Measurements from ENCODE around the gene ABHD4. TPM values are rescaled to one million over a fixed set of nuclear protein-coding genes. Genes with fewer than 3 reads are reported as not detected.
"Not testable (repeated sequence)": the region's sequence is repeated elsewhere in the genome, so short reads cannot be mapped to it uniquely, and the experiment has no call there.

The ABHD4 gene, protein sequence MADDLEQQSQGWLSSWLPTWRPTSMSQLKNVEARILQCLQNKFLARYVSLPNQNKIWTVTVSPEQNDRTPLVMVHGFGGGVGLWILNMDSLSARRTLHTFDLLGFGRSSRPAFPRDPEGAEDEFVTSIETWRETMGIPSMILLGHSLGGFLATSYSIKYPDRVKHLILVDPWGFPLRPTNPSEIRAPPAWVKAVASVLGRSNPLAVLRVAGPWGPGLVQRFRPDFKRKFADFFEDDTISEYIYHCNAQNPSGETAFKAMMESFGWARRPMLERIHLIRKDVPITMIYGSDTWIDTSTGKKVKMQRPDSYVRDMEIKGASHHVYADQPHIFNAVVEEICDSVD
- 19.9 TPM for polyA plus RNA-seq (ENCODE audit: insufficient read length)

DNA sequence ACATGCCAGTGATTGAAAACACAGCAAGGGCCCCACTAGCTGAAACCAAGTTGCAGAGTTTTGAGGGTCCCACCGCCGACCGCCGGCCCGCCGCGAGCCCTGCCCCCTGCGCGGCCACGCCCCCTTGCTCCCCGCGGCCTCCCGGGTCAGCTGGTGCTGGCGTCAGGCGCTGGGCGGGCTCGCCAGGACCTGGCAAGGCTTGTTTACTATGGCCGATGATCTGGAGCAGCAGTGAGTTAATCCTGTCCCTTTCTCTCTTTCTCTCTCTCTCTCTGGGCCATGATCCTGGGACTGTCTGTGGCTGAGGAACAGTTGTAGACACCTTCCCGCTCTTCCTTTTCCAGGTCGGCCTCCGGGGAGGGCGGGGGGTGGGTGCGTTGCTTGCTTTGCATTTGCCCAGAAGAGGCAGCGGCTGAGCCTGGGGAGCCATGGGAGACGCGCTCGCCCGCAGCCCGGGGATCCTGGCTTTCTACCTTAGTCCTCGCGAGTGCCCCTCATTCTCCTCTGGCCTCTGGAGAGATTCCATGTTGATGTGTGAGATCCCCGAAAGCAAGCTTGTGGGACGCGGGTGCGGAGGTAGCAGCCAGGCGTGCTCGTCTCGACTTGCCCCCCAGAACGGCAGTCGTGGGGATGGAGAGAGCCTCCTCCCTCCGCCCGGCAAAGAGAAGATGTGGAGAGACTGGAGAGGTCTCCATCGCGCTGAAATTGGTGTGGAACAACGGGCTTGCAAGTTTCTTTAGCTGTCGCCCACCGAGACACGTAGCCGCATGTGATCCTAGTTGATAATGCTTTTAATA is at the start of gene ABHD4:
Gene ABHD4 (plus strand): TSS at position 202 of the 797 bp plus-strand sequence. CDS start 7 bp downstream, at position 209.
- DNase-seq, result peak; percentile 88

DNA sequence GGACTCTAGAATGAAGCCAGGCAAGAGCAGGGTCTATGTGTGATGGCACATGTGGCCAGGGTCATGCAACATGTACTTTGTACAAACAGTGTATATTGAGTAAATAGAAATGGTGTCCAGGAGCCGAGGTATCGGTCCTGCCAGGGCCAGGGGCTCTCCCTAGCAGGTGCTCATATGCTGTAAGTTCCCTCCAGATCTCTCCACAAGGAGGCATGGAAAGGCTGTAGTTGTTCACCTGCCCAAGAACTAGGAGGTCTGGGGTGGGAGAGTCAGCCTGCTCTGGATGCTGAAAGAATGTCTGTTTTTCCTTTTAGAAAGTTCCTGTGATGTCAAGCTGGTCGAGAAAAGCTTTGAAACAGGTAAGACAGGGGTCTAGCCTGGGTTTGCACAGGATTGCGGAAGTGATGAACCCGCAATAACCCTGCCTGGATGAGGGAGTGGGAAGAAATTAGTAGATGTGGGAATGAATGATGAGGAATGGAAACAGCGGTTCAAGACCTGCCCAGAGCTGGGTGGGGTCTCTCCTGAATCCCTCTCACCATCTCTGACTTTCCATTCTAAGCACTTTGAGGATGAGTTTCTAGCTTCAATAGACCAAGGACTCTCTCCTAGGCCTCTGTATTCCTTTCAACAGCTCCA is 48.7 kb upstream of the ABHD4 start:
- DNase-seq, result no peak

DNA sequence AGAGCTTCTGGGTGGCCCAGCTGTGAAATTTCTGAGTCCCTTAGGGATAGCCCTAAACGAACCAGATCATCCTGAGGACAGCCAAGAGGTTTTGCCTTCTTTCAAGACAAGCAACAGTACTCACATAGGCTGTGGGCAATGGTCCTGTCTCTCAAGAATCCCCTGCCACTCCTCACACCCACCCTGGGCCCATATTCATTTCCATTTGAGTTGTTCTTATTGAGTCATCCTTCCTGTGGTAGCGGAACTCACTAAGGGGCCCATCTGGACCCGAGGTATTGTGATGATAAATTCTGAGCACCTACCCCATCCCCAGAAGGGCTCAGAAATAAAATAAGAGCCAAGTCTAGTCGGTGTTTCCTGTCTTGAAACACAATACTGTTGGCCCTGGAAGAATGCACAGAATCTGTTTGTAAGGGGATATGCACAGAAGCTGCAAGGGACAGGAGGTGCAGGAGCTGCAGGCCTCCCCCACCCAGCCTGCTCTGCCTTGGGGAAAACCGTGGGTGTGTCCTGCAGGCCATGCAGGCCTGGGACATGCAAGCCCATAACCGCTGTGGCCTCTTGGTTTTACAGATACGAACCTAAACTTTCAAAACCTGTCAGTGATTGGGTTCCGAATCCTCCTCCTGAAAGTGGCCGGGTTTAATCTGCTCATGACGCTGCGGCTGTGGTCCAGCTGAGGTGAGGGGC is 48.0 kb upstream of the ABHD4 start:
- no peak for DNase-seq

DNA sequence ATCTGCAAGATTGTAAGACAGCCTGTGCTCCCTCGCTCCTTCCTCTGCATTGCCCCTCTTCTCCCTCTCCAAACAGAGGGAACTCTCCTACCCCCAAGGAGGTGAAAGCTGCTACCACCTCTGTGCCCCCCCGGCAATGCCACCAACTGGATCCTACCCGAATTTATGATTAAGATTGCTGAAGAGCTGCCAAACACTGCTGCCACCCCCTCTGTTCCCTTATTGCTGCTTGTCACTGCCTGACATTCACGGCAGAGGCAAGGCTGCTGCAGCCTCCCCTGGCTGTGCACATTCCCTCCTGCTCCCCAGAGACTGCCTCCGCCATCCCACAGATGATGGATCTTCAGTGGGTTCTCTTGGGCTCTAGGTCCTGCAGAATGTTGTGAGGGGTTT is 46.5 kb upstream of the ABHD4 start:
- DNase-seq, result no peak

DNA sequence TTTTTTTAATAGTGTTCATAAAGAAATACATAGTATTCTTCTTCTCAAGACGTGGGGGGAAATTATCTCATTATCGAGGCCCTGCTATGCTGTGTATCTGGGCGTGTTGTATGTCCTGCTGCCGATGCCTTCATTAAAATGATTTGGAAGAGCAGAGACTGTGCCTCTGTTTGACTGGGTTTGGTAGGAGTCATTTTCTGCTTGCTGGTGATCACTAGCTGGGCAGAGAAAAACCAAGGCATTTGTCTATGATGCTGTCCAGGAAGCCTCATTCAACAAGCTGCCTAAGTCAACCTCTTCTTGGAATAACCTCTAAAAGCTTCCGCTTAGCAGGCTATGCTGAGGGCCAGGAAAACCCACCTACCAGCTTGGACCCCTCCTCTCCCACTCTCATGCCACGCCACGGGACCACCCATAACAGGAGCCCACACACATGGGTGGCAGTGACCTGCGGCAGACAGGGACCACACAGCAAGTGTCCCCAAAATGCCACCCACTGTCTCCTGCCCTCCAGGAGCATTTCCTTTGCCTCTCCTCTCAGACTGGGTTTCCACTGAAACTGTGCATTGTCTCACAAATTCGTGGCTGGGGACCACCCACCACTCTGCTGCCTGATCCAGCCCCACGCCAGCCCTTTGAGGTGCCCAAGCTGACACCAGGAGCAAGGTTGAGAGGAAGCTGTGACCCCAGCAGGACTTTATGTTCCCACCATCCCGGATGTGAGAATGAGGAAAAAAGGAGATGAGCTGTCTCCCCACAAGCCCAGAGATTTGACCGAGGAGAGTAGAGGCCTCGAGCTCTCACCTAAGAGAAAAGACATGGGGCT is 45.9 kb upstream of the ABHD4 start:
- DNase-seq, result no peak

DNA sequence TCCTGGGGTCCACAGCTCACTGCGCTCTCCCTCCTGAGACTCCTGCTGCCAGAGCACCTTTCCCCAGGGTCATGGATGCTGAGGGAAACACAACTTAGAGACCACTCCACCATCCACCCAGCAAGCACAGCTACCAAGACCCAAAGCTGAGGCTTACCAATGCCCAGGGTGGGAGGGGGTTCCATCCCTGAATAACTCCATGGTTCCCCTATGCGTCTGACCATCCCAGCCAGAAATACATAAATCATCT is 45.3 kb upstream of the ABHD4 start:
- no peak for DNase-seq

DNA sequence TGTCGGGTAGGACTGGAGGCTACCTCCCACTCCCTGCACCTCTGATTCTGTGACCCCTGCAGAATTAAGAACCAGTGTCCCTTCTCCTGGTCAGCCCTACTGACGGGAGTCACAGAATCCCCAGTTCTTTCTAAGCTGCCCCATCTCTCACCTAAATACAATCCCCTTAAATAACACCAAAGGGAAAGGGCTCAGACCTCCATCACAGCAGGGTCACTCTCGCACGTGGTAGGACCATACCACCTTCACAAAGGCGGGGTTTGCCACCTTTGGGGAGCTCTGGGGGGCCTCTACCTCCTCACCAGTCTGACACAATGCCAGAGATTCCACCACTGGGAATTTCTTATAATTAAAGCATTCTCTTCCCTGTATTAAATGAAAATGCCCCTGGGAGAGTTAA is 44.7 kb upstream of the ABHD4 start:
- no peak for DNase-seq

DNA sequence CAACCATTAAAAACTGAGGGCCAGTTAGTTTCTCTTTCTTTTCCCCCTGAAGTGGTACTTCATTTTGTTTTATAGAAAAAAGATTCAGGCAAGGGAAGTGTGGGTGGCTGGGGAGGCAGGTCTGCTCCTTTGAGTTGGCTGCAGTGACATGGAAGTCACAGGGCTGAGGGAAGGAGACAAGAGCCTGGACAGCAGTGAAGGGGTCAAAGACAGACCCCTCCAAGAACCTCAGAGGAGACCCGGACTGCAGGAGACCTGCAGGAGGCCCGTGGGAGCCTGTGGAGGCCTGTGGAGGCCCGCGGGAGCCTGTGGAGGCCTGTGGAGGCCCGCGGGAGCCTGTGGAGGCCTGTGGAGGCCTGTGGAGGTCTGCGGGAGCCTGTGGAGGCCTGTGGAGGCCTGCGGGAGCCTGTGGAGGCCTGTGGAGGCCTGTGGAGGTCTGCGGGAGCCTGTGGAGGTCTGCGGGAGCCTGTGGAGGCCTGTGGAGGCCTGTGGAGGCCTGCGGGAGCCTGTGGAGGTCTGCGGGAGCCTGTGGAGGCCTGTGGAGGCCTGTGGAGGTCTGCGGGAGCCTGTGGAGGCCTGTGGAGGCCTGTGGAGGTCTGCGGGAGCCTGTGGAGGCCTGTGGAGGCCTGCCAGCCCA is 44.1 kb upstream of the ABHD4 start:
- DNase-seq, result not testable (repeated sequence)

DNA sequence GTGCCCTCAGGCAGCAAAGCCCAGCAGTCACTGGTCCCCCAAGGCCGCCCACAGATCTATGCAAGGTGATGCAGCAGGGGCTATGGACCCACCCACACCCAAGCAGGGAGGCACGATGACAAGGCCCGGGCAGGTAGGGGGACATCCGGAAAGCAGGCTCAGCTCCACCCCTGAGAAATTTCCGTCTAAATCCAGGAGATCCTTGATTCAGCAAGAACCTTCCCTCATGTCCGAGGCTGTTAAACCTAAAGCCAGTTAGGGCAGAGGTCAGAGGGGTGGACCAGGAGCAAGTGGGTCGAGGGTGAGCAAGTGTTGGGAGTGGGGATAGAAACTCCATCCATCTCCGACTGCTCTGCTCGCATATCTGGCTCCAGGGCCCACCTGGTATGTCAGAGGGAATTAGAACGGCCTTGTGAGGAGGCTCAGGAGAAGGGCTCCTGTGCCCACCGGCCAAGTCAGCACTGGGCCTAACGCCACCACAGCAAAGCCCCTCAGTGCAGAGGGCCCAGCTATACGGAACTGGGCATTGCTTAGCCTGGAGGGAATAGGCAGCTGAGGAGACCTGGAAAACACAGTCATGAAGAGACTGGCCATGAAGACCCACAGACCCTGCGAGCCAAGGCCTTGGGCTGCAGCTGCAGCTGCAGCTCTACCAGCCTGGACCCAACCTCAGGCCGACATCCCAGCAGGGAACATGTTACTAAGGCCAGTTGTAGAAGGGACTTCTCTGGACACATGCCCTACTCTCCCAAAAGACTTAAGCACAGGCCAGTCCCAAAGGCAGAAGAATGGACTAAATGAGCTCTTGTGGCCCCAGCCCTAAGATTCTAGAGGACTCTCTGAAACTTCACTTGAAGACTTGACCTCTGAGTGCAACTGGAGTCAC is 43.4 kb upstream of the ABHD4 start:
- no peak for DNase-seq

DNA sequence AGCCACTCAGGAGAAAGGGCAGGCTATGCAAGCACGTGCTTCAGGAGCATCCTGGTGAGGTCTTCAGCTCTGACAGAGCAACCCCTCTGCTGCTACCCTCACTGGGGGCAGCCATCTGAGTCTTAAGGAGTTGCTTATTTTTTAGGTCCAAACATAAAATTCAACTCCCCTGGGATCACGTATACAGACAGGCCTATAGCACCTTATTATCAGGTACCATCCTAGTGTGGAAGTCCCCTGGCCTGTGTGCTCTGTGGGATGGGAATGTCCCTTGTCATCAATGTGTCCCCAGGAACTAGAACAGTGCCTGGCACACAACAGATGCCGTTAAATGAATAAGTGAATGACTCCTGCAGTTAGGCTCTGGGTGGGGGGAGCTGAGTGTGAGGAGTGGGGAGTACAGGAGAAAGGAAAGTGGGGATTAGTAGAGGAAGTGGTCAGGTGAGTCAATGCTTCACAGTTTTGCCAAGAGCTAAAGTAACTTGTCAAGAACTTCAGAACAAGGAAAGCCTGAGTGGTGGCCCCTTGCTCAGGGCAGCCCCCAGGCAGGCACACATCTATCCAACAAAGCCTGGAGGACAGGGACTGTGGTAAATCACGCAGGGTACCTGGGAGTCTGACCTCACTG is 42.6 kb upstream of the ABHD4 start:
- no peak for DNase-seq

DNA sequence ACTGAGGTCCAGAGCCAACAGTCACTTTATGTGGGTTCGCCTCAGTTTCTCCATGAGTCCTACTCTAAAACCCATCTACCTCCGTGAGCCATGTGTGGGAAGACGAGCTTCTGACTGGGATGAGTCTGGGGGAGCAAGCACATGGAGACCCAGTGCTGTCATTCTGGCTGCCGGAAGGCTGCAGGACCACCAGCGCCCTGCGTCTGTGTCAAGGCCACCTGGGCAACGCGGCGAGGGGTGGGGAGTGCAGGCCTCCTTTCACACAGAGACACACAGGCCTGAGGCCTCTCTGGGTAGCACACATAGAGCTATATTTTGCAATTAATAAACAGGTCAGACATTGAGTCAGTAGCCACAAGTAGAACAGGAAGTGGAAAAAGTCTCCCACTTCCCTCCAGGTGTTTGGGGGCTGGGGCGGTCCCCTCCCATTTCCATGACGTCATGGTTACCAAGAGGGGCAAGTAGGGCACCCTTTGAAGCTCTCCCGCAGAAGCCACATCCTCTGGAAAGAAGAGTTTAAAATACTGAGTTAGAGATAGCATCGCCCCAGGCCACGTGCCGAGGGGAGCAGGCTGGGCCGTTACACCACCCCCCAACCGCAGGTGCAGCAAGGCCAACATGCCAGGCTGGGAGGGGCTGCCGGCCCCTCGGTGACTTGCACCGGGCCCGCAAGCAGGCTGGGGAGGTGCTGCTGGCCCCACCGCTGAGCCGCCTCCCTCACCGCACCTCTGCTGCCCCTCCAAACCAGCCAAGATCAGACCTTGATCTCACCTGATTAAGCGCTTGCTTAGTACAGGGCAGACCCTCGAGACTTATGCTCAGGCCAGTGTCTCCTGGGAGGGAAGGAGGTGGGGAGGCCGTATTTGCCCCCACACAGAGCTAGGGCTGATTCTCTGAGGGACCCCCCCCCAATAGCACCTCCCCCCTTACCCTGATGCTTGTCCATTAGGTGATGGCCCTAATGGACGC is 41.8 kb upstream of the ABHD4 start:
- no peak for DNase-seq

DNA sequence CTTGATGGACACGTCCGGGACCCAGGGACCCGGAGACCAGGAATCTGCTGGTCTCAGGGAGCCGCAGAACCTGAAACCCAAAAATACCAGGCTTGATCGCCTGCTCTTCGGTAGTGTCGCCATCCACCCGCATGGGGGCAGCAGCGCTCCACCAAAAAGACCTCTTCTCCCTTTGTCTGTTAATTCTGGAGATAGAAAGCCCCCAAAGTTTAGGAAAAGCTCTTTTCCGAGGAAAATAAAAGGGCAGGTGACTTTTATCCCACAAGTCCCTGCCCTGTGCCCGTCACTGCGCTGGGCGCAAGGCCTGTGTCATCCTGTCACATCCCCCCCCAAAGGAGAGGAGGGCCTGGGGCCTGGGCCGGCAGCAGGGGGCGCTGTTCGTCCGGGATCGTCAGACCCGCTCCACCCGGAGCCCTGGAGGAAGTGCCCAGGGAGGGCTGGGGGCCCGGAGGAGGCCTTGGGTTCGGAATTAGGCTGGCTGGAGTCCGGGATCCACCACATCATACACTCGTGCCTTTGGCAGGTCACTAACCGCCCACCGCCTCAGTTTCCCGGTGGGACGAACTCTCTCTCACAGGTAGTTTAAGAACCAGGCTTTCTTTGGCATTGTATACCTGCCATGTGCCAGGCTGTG is 41.0 kb upstream of the ABHD4 start:
- peak; percentile 82 for DNase-seq

DNA sequence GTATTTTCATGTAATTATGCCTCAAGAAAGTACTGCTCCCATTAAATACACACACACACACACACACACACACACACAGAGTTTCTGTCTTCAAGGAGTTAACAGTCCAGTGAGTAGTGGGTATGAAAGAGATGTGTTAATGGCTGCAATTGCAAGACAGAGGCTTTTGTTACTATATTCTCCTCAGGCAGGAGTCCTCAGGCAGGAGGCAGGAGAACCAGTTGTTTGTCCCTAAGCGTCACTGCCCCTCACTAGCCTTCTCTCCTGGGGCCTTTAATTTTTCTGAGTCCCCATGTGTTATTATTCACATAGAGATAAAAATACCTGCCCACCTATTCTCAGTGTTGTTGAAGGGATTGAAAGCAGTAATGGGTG is 40.3 kb upstream of the ABHD4 start:
- DNase-seq, result no peak

DNA sequence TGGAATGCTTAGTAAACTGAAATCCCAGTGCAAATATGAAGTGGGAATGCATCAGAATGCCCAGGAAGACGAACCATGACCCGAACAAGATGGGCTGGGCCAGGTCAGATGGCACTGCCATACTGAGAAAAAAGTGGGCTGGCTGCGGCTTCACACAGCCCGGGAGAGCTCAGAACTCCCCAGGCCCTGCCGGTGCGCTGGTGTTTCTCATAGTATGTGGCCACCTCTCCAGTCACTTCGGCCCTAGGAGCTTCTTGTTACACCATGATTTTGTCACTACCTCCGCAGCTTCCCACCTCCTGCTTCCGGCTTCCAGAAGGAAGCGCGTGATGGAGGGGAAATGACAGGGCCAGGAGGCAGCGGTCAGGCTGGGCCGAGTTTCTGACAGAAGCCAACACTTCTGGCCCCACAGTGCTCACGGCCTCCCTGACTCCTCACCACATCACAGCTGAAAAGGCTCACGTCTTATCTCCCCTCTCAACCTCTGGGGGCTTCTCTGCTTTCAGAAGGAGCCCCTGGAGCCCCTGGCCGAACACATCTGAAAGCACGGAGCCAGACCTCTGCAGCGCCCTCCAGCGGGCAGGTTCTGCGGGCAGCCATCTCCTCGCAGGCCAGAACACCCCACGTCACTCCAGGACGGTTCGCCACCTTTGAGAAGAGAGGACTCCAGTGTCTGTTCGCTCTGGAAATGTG is 39.7 kb upstream of the ABHD4 start:
- DNase-seq, result no peak

DNA sequence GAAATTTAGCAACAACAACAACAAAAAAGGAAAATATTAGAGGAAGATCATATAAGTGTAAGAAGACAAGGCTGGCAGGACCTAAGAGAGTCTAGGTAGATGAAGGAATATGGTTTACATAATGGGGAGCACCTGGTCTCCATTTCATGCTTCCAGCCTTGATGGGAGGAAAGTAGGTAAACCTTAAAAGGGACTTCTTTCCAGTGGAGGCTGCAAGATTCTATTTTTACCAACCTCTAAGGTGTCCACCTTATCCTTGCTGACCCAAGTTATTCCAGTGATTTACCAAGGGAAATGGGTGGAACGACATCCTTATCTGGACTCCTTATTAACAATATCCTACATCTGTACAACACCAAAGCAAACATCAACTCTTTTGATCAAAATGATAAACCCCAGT is 39.1 kb upstream of the ABHD4 start:
- DNase-seq, result no peak

DNA sequence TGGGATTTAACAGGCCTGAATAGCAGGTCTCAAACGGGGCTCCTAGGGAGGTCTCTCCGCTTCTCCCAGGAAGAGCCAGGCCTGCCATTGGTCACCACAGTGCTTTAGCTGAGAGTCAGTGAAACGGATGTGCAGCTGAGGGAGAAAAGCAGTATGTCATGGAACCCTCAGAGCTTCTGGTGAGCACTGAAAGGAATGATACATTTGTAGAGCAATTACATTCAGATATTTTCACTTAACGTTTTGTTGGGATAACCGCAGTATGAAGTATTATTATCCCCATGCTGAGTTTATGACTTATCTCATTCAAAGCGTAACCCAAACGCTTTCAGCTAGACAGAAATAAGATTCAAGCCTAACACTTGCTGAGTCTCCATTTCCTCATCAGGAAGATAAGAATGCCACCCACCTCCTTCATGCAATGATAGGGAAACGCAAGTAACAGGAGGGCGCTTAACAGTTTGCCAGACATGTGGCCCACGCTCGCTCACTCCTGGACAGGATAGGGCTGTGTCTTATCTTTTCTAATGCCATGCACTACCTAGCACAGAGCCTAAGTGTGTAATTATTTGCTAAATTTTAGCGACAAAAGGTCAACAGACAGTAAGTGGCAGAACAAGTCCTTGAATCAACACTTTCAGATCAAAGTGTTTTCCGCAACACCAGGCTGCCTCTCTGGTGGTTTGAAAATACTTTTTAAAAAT is 37.3 kb upstream of the ABHD4 start:
- DNase-seq, result no peak

DNA sequence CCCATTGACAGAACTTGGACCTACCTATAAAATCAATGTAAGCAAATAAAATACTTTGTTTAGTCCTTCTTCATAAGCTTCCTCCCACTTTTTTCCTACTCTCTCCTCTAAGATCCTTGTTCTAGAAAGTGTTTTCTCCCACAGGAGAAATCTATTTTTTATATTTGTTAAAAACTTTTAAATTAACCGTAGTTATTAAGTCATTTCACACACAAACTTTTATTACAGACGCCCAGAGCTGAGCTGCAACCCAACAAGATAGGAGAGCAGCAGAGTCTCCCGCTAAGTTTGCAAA is 36.8 kb upstream of the ABHD4 start:
- no peak for DNase-seq
